Measurements from ENCODE around the gene MOGAT3.
"Not testable (repeated sequence)": the region's sequence is repeated elsewhere in the genome, so short reads cannot be mapped to it uniquely, and the experiment has no call there.

MOGAT3 gene

DNA sequence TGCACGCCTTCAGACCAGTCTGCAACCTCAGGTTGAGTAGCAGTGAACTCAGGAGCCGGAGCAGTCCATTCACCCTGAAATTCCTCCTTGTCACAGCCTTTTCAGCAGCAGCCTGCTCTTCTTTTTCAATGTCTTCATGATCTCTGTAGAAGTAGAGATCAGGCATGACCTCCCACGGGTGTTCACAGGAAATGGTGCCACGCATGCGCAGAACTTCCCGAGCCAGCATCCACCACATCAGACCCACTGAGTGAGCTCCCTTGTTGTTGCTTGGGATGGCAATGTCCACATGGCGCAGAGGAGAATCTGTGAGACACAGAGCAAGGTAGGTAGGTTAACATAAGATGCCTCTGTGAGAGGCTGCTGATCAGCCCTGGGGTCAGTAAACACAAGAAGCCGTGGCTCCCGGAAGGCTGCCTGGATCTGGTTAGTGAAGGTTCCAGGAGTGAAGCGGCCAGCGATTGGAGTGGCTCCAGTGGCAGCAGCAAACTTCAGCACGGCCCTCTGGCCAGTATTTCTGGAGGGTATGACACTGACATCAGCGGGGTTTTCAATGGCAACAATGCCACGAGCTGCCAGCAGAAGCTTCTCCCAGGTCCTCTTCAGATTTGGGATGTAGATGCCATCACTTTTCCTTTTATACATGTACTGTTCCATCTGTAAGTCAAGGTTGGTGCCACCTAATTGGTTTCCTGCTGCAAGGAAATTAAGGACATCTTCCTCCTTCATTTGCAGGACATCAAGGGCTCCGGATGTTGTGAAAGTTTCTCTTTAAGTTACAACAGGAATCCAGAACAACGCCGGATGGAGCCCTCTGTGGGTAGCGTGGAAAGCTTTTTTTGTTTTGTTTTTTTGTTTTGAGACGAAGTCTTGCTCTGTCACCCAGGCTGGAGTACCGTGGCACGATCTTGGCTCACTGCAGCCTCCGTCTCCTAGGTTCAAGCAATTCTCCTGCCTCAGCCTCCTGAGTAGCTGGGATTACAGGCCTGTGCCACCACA lies 3.2 kb upstream of the MOGAT3 start:
- not testable (repeated sequence) for DNase-seq

DNA sequence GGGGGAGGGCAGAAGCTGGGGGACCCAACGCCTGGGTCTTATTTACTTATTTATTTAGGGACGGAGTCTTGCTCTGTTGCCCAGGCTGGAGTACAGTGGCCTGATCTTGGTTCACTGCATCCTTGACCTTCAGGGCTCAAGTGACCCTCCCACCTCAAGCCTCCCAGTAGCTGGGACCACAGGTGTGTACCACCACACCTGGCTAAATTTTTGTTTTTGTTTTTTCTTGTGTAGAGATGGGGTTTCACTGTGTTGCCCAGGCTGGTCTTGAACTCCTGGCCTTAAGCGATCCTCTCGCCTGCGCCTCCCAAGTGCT lies 1.7 kb upstream of the MOGAT3 start:
- DNase-seq, result no peak

DNA sequence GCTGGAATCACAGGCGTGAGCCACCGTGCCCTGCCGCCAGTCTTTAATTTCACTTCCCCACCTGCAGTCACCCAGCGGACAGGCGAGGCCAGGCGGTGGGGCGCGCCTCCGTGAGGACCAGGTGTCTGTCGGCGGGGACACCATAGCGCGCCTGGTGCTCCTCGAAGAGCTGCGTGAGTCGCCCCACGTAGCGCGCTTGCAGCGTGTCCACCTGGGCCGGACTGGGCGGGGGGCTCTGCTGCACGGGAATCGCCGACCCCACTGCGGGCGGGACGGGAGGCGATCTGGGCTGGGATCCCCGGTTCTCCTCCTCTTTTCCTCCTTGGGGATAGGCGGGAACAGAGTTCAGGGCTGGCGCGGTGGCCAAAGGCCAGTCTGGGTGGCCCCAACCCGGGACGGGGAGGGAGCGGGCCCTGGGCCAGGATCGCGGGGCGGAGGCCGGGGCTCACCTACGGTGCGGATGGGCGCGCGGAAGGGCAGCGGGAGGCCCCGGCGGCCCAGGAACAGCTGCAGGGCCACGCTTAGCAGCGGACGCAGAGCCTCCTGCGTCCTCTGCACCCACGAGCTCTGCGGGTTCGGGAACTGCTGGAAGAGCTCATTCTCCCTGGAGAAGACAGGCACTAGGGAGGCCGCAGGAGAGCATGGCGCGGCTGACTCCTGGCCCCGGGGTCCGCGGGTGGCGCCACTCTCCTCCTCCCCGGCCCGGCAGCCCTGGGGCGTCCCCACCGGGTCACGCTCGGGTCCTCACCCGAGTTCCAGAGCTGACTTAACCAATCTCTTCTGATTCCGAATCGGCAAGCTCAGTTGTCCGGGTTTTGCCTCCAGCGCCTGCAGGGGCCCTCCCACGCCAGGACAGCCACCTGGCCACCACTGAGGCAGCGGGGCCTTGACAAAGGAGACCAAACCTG lies 1.1 kb upstream of the MOGAT3 start:
- no peak for DNase-seq

DNA sequence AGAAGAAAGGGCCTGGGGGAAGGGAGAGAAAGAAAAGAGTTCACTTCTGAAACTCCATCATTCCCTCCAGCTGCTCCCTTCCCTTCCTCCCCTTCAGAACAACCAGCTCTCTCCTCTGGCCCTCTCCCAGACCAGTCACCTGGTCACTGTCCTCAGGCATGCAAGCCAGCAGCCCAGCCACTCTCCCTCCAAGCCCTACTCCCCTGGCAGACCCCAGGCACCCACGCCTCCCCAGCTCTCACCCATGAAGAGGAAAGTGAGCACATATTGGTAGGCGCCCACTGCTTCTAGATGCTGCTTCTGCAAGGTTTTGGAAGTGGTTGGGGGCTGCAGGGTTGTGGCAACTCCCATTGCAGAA lies 353 bp downstream of the MOGAT3 start:
- DNase-seq, result no peak

DNA sequence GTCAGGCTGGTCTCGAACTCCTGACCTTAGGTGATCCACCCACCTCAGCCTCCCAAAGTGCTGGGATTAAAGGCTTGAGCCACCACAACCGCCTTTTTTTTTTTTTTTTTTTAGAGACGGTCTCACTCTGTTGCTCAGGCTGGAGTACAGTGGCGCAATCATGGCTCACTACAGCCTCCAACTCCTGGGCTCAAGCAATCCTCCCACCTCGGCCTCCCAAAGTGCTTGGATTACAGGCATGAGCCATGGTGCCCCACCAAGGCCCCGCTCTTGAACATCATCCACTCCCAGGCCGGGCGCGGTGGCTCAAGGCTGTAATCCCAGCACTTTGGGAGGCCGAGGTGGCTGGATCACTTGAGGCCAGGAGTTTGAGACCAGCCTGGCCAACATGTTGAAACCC lies 1.3 kb downstream of the MOGAT3 start:
- DNase-seq, result not testable (repeated sequence)

DNA sequence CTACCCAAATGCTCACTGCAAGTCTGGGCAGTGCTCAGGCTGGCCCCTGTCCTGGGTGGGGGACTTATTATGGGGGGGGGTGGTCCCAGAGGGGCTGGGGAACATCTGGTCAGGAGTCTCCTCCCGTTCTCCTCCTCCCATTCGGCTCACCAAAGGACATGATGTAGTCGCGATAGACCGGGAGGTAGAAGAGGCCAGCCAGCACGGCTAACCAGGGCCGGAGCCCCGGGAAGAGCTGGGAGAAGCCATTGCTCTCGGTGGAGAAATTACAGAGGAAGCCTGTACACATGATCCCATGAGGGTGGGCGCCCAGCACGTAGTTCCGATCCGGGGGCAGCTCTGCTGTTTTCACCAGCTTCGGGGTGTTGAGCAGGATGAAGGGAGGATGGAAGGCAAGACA lies 2.4 kb downstream of the MOGAT3 start:
- no peak for DNase-seq

DNA sequence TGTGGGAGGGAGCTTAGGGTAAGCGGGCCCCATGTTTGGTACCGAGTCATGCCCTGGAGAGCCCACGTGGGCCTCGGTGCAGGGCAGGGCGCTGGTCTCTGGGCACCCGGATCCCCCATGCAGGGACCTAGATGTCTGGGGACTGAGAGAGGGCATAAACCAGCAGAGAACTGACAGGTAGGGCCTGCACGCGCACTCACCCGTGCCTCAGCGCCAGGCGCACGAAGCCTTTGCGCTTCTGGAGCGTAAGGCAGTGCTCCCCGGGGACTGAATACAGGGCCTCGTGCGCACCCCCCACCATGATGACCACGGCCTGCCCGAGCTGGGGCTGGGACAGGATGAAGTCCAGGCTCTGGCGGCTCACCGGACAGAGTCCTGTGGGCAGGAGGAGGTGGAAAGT lies 2.8 kb downstream of the MOGAT3 start:
- DNase-seq, result no peak

DNA sequence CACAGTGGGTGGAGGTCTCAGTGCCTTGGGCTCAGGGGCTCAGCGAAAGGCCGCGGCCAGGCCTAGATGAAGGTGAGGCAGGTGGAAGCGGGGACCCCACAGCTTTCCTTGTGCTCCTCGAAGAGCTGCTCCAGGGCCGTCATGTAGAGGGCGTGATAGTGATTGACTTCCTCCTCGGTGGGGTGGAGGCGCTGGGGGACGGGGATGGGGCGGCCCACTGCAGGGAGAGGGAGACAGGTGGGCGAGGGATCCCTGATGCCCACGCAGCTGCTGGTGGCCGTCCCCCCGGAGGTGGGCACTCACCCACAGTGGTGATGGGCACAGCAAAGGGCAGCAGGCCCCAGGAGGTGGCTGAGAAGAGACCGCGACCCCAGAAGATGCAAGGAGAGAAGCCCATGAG lies 5.0 kb downstream of the MOGAT3 start:
- no peak for DNase-seq

DNA sequence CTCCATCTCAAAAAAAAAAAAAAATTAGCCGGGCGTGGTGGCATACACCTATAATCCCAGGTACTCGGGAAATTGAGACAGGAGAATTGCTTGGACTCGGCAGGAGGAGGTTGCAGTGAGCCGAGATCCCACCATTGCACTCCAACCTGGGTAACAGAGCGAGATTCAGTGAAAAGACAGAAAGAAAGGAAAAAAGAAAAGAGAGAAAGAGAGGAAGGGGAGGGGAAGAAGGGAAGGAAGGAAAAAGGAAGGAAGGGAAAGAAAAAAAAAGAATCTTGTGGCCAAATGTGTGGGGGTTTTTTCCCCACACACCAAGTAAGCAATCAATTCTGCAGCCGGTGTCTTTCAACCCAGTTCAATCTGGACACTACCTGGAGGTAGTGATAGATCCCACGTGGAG lies 11.7 kb downstream of the MOGAT3 start:
- no peak for DNase-seq

DNA sequence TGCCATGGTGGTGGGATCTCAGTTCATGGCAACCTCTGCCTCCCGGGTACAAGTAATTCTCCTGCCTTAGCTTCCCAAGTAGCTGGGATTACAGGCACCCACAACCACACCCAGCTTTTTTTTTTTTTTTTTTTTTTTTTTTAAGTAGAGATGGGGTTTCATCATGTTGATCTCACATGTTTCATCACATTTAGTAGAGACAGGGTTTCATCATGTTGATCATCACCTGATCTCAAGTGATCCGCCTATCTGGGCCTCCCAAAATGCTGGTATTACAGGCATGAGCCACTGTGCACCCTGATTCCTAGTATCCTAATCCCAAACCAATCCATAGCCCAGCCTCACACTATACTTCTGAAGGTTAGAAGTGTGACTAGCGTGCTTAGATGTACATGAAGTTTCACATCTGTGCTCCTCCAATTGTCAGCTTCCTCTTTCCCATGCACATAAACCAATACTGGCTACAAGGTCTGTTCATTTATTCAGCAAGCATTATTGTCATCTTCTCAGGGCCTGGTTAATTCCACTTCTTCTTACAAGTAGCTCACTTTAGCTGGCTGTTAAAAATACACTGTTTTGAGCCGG lies 13.9 kb downstream of the MOGAT3 start:
- no peak for DNase-seq

DNA sequence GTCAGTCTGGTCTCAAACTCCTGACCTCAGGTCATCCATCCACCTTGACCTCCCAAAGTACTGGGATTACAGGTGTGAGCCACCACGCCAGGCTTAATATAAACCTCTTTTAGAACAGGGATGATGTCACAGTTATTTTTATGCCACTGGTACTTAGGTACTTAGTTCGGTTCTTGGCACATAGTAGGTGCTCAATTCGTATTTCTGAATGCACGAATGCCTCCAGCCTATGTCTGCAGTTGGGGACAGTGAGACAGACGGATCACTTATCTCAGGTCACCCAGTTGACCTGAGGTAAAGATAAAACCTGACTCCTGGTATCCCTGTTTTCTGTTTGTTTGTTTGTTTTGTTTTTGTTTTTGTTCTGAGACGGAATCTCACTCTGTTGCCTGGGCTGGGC lies 14.6 kb downstream of the MOGAT3 start:
- no peak for DNase-seq

DNA sequence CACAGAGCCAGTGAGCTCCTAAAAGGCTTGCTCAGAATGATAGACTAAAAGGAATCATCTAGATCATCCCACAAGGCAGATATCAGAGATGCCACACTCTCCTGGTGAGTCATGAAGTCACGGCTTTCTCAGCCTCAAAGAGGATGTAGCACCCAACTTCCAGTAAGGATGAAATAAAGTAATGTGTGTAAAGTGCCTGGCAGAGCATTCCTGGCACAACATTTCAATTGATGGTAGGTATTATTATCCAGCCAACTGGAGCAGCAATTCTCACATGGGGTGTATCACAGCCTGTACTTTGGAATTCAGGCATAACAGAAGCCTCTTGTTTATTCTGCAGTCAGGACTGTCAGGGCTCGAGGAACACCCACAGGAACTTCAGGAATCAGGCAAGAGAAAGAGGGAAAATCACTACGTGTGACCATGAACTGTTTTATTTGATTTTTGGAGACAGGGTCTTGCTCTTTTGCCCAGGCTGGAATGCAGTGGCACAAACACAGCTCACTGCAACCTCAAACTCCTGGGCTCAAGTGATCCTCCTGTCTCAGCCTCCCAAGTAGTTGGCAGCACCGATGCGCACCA lies 15.5 kb downstream of the MOGAT3 start:
- no peak for DNase-seq

DNA sequence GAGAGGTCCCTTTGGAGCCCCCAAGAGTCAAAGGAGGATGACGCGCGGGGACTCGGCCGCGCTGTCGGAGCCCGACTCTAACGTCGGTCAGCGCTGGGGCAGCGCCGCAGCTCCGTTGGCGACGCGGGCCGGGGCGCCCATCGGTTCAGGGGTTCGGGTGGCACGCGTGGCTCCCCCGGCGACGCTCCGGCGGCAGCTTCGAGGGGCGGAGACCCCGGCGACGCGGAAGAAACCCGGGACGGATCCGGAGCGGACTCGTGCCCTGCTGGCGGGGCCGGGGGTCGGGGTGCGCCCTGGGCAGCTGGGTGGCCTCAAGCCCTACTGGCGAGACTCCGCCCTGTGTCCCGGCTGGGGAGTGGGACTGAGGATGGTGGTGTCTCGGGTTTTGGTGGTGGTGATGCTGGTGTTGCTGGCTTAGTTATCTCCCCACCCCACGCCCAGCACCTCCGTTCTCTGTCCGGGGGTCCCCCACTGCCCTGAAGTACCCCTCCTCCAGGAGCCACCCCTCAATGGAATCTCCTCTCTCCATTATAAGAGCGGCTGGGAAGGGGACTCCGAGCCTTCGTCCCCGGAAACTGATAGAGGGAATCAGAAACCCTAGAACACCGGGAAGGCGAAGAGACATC lies 20.6 kb downstream of the MOGAT3 start, which contains the start of gene NAT16:
NAT16 (minus strand) TSS at position 164 of the 626 bp plus-strand sequence. CDS start 5,486 bp downstream, outside the sequence.
- no peak for DNase-seq

DNA sequence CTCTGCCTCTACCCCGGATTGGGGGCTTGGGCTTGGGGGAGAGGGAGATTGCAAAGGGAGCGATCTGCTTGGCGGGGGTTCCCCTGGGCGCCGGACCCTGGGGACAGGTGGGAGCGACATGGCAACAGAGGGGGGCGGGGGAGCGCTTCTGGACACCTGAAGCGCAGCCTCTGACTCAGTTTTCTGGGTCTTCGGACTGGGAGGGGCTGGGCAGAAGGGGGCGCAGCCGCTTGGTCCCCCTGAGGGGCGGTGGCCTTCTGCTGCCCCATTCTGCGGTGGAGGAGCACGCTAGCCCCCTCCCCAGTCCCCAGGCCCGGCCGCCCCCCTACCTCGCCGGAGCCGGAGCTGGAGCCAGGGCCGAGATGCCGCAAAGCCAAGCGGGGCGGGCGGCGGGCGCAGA lies 21.1 kb downstream of the MOGAT3 start:
- DNase-seq, result no peak

DNA sequence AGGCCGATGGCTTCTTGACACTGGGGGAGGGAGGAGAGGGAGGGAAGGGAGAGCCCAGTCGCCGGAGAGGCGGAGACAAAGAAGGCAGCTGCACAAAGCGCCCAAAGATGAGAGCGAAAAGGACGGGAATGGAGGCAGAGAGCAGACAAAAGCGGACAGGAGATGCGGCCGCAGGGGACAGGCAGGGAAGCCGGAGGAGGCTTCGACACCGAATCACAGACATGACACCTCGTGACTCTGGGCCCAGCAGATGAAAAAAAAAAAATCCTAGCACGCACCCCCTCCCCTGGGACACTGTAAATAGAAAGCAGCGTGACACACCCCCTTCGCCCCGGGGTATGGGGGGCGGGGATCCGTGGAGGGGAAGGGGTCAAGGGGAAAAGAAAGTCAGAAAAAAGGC lies 21.7 kb downstream of the MOGAT3 start:
- no peak for DNase-seq

DNA sequence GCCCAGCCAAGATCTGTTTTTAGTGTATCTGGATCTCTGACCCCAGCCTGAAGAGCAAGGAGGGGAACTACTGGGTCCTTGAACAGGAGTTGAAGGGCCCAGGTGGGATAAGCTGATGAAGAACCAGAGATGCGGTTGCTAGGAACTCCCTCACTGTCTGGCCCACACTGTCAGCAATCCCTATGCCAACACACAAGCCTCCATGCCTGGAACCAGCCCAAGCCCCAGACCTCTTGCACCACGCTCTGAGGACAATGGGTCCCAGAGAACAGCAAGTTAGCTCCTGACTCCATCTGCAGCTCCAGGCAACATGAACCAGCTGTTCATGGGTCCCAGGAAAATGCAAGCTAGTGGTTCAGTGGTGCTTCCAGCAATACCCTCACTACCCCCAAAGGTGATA lies 23.2 kb downstream of the MOGAT3 start:
- no peak for DNase-seq

DNA sequence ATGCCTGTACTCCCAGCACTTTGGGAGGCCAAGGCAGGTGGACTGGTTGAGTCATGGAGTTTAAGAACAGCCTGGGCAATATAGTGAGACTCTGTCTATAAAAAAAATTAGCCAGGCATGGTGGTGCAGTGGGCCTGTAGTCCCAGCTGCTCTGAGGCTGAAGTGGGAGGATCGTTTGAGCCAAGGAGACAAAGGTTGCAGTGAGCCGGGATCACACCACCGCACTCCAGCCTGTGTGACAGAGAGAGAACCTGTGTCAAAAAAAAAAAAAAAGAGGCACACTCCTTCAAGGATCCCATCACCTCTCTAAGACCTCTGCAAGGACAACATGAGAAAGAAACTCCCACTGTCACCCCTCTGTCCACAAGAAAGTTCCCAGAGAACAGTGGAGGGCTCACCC lies 25.2 kb downstream of the MOGAT3 start:
- no peak for DNase-seq

DNA sequence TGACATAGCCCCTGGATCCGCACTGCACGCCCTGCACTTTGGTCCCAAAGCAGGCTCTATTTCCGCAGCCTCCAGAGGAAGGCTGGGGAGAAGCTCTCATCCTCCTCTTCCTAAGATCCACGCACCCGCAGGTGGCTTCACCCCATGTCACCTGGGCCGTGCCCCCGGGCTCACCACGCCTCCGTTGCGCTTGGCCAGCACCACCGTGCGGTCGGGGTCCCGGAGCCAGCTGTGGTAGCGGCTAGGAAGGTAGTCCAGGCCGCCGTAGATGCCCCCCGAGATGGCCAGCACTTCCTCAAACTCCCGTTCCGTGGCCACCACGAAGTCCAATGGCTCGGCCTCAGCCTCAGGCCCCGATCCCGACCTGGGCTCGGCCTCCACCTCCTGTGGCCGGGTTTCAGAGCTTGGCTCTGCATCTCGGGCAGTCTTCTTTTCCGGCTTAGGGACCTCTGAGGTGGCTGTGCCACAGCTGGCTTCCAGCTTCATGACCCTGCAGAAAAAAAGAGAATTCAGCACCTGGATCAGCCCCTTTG lies 26.4 kb downstream of the MOGAT3 start:
- DNase-seq, result no peak

DNA sequence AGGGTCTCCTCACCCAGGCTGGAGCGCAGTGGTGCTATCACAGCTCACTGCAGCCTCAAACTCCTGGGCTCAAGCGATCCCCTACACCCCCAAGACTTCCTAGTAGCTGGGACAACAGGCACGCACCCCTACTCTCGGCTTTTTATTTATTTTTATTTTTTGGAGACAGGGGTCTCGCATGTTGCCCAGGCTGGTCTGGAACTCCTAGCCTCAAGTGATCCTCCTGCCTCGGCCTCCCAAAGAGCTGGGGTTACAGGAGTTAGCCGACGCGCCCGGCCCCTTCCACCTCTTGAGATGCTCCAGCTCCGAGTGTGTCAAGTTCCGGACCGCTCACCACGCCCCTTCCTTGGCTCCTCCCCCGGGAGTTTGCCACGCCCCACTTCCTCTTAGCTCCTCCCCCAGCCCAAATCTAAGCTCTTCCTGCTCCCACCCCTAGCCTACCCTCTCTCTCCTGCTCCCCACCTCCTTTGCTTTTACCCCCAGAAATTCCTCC lies 27.0 kb downstream of the MOGAT3 start:
- DNase-seq, result peak; percentile 90

DNA sequence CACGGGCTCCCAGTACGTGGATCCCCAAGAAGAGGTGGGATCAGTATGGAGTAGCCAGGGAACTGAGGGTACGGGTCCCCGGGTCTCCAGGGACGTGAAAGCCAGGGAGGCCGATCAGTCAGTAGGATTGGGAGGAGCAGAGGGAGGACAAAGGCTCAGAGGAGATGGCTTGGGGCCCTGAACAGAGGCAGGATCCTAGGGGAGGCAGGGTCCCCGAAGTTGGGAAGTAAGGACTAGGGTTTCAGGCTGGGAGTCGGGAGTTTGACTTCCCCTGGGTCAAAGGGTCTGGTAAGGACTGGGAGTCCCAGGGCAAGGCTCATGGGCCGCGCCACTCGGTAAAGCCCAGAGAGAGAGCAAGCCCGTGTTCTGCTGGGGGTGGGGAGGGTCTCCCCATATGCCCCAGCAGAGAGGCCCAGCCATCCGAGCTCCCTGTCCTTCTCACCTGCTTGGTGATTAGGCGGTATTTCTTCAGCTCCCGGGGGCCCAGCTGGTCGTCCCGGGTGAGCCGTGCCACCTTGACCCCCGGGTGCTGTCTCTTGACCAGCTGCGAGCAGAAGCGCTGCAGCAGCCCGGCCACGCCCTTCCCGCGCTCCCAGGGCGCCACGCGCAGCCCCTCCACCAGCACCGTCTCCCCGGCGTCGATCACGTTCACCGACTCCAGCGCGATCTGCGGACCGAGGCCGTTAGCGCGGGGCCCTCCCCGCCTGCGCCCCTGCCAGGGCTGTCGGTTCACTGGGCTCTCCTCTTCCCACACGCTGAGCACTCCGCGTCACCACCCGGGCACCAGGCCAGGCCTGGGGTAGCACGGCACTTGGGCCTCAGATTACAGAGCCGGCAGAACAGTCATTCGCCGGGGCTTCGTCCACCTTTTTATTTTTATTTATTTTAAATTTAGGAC lies 27.7 kb downstream of the MOGAT3 start:
- peak; percentile 73 for DNase-seq
